GM15510 (cell line): ENCODE measurements around the gene SMIM38.

Experiments used
- POLR2A ChIP-seq: IDR thresholded peaks from 3 replicates; pipeline ENCODE4 v1.6.1; 2011; ENCODE audit warnings: borderline replicate concordance; ENCODE audit not compliant: insufficient read length; ENCODE audit errors: extremely low read depth

SMIM38 gene

DNA sequence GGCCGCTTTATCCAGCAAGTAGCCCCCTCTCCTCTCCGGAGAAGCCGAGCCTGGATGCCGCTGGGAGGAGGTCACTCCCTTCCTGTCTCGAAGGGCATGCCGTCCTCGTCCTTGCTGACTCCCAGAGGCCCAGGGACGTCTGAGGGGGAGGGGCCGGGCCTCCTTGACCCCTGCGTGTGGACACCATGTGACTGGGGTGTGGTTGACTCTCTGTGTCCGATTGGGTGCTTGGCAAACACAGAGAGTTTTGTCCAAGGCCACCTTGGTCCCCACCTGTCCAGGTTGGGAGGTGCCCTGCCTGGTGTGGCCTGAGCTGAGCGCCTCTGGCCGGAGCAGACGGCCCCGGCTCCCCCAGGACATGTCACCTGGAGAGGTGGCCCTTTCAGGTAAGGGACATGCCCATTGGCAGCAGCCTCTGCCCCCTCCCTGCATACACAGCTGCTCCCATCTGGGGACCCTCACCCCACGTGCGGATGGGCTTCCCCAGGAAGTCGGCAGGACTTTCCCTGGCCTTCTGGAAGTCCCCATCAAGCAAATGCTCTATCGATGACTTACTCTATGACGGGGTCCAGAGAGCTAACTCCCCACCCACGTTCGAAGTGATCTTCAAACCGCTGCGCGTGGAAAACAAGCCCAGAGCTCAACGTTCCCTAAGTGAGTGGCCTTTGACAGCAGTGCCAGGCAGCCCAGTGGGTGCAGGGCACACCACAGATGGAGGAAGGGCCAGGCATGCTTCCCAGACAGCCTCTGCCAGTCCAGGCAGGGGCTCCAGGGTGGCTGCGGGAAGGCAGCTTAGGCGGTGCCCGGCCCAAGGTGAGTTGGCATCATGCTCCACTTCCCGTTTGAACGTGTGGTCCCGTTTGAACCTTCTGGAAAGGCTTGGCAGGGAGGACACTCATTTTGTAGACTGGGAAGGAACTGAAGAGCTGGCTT is at the start of gene SMIM38:
Gene SMIM38 (plus strand): TSS at position 634 of the 933 bp plus-strand sequence. CDS start 1,912 bp downstream, outside the sequence.
- no peak for TF ChIP-seq POLR2A

GRCh38 chr11:69106031-69106811 is 49.5 kb upstream of the SMIM38 start:
- TF ChIP-seq POLR2A = no peak

- TF ChIP-seq POLR2A = no peak
Measured at GRCh38 chr11:69107413-69107812, 48.3 kb upstream of the SMIM38 start.

DNA sequence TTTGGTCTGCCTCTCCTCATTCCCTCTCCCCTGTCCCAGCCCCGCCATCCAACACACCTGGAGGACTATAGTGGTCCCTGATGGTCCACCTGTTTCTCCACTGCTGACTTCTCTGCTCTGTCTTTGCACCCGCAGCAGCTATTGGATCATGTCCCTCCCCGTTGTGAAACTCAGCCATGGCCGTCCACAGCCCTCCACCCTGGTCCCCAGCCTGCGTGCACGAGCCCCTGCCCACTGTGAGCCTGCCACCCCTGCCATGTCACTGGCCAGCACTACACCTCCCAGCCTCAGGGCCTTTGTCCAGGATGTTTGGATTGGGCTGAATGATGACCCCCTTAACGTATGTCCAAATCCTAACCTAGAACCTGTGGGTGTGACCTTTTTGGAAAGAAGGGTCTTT is 47.7 kb upstream of the SMIM38 start:
- TF ChIP-seq POLR2A = no peak

DNA sequence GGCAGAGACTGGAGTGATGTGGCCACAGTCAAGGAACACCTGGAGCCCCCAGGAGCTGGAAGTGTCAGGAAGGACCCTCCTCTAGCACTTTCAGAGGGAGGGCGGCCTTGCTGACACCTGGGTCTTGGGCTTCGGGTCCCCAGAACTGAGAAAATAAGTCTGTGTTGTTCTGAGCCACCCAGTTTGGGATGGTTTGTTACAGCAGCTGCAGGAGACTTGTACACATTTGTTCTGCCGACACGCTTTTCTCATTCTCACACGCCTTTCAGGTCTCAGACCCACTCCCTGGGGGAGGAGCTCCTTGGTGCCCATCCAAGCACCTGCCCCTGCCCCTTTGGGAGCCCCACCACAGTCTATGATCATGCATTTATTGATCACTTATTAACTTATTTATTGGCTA is 47.2 kb upstream of the SMIM38 start:
- TF ChIP-seq POLR2A = no peak

GRCh38 chr11:69109101-69109500 is 46.6 kb upstream of the SMIM38 start:
- no peak for TF ChIP-seq POLR2A

- no peak for TF ChIP-seq POLR2A
Measured at GRCh38 chr11:69110451-69110850, 45.3 kb upstream of the SMIM38 start.

DNA sequence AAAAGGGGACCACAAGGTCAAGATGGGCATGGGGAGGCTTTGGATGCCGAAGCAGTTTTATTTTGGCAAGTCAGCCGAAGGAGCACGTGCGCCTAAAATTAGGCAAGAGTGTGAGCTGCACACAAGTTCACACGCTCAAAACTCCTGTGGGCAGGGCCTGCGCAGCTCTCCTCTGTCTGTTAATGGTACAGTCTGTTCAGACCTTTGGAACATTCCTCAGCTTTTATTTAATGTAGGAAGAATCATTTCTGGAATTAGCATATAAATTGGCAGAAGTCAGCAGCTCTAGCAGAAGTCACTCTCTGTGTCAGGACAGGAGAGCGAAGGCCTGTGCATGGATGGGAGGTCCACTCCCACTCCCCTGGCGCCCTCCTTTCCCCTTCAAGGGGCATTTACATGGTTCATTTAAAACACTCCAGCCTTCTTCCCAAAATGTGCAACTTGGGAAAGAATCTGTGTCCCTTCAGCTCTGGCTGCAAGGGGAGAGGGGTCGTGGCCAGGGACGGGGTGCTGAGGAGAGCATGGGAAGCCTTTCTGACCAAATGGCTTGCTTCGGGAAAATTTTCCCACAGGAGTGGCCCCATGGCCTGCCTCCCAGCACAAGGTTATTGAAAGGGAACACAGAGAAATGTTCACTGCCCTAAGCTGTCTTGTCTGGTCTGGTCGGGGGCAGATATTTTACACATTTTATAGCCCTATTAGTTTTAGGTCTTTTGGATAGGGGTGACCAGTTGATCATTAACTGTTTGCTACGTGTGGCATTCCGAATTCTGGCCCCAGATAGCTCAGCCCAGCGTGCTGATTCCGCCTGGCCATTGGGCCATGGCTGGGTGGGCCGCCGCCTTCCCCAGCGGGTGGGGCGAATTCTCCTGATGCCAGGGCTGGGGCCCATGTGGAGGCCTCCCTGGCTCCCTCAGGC is 43.9 kb upstream of the SMIM38 start:
- TF ChIP-seq POLR2A = no peak

- TF ChIP-seq POLR2A = no peak
Measured at GRCh38 chr11:69113226-69113625, 42.5 kb upstream of the SMIM38 start.

DNA sequence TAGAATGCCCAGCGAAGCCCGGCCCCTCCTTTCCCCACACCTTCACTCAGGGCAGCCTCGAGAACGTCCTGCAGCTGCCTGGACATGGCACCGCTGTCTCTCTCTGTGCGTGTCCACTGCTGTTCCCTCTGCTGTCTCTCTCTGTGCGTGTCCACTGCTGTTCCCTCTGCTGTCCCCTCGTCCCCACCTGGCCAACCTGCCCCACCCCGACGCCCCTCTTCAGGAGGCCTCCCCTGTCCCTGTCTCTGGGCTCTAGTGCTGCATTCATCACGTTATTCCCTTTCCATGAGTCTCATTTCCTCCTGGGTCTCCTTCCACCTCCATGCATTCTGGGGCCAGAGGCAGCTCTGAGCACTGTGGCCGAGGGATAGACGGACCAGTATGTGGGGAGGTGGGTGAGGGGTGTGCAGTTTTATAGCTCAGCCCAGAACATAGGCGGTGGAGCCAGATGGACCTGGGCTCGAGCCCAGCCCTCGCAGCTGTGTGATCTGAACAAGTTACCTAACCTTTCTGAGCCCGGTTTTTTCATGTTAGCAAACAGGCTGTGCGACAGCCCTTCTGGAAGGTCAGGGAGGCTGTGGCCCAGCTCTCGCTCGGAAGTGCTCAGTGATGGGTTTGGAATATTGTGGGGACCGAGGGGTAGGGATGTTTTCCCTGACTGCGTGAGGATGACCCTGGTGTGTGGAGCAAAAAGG is 41.9 kb upstream of the SMIM38 start:
- TF ChIP-seq POLR2A = no peak

DNA sequence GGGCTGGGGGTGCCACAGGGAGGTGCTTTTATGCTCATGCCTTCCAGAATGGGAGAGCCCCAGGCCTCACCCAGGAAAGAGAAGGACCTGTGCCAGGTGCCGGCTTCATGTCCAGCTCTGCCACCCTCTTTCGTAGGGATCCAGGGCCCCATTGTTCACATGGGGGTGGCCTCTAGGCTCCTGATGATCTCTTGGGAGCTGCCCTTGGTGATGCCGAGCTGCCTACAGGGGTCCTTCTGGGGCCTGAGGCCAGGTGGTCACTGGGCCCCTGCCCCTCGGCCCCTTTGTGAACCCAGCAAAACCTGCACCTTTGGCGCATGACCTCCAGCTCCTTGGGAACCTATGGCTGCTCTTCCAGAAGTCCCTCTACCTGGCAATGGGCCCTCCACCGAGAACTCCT is 41.4 kb upstream of the SMIM38 start:
- TF ChIP-seq POLR2A = no peak

DNA sequence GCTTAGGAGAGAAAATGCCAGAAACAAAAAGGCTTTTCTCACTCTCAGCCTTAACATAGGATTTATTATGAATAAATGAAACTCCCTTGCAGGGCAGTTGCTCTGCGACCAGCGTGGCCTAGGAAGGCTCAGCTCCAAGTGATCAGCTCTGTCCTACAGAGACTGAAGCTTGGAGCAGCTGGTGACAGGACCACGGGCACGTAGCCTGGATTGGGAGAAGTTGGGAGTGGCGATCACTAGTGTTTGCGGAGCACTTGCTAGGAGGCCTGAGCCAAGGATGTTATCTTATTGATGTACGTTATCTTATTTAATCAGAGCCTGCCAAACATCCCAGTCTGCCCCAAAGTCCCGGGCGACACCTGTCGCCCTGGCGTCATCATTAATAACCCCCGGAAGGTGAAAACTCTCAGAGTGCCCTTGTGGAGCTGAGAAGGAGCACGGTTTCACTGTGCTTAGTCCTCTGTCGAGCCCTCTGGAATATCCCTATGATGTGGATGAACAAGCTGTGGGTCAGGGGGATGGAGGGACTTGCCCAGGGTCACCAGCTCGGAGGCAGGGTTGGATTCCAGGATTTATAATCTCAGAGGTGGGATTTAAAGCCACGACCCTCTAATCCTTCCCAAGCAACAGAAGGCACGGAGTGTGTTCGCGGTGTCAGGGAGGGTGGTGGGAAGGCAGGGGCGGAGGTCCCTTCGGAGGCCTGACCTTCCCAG is 40.8 kb upstream of the SMIM38 start:
- no peak for TF ChIP-seq POLR2A
